ENCODE measurements around the gene SERAC1.

DNA sequence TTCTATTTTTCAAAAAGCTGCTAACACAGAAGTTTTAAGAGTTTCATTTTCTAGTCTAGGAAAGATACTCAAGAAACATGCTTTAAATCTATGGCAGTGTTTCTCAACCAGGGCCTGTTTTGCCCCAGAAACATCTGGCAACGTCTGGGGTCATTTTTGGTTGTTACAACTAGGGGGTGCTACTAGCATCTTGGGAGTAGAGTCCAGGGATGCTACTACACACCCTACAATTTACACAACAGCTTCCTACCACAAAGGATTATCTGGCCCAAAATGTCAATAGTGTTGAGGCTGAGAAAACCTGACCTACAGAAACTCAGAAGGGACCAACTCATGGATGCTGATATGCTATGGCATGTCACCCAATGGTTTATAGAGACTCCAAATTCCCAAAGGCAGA lies 24.4 kb downstream of the SERAC1 start:
- no peak for TF ChIP-seq CEBPB (IDR thresholded peaks at IDR 0.05)
- TF ChIP-seq, protein P1, sequence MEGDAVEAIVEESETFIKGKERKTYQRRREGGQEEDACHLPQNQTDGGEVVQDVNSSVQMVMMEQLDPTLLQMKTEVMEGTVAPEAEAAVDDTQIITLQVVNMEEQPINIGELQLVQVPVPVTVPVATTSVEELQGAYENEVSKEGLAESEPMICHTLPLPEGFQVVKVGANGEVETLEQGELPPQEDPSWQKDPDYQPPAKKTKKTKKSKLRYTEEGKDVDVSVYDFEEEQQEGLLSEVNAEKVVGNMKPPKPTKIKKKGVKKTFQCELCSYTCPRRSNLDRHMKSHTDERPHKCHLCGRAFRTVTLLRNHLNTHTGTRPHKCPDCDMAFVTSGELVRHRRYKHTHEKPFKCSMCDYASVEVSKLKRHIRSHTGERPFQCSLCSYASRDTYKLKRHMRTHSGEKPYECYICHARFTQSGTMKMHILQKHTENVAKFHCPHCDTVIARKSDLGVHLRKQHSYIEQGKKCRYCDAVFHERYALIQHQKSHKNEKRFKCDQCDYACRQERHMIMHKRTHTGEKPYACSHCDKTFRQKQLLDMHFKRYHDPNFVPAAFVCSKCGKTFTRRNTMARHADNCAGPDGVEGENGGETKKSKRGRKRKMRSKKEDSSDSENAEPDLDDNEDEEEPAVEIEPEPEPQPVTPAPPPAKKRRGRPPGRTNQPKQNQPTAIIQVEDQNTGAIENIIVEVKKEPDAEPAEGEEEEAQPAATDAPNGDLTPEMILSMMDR (IDR thresholded peaks at IDR 0.05) = 0 out of 3 replicates have a peak, but pooled peaks have one; percentile 5
- TF ChIP-seq POLR2A (IDR thresholded peaks at IDR 0.05; ENCODE audit: low read length) = no peak
- TF ChIP-seq HDAC2 (IDR thresholded peaks at IDR 0.05) = no peak
- TF ChIP-seq EP300 (IDR thresholded peaks at IDR 0.05) = no peak
- TF ChIP-seq JUN (IDR thresholded peaks at IDR 0.05) = no peak

All from A549 (cell line).